Right hindlimb (tissue), 1 donor: ENCODE measurements around the gene AKR1A1.
"Not testable (repeated sequence)": the region's sequence is repeated elsewhere in the genome, so short reads cannot be mapped to it uniquely, and the experiment has no call there.

Source experiments
- DNase-seq: peaks from one replicate; pipeline ENCODE4 v3.0.0-alpha.2; 2018

Gene AKR1A1

DNA sequence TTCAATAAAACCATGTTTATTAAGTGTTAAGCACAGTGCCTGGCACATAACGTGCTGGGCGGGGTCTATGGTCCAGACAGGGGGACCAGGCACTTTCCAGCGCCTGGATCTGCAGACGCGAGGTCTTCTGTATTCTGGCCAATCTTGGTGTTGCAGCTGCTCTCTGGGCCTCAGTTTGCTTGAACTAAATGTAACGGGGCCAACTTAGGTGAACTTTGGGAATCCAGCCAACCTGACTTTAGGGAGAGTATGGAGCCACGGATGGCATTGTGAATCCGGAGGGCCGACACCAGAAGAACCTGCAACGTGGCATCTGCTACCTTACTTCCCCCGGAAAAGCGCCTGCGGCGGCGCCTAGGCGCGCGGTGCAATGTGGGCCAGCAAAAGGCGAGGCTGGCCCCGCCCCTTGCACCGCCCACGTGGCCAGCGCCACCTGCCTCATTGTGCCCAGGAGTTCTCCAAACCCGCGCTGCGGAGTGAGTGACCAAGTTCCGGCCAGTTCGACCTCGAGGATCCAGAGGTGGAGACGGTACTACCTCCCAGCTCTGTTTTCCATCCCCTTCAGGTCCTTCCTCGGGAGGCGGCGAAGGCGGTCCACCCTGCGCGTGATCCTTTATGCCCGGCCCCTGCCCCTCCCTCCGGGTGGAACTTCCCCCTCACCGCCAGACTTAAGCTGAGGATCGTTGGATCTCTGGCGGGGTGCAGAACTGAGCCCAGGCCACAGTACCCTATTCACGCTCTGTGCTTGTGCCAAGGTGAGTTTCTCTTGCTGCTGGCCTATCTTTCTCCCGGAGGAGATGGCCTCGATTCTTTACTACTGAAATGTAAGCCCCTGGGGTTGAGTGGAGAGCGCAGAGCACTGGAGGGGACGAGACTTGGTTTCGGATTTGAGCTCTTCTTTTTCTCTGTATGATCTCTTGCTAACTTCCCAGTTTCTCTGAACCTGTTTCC, at the start of gene AKR1A1:
Gene AKR1A1, plus strand, starts transcription at position 426 of the 951 bp plus-strand sequence. CDS start 10,969 bp downstream, outside the sequence.
- peak; percentile 93 for DNase-seq

DNA sequence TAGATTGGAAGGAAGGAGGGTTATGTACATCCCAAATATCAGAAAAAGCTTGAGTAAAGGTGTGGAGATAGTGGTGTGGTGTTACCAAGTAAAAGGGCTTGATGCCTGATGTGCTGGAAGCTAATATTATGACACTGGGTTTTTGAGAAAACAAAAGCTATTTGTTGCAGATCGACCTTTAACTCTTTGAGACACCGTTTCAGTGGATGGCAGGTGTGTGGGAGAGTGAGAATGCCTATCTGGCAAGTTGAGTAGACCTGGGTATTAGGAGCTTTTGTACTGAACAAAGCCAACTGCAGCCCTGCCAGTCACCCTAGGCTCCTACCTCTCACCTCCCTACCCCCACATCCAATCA, 49.1 kb upstream of the AKR1A1 start:
- DNase-seq = no peak

DNA sequence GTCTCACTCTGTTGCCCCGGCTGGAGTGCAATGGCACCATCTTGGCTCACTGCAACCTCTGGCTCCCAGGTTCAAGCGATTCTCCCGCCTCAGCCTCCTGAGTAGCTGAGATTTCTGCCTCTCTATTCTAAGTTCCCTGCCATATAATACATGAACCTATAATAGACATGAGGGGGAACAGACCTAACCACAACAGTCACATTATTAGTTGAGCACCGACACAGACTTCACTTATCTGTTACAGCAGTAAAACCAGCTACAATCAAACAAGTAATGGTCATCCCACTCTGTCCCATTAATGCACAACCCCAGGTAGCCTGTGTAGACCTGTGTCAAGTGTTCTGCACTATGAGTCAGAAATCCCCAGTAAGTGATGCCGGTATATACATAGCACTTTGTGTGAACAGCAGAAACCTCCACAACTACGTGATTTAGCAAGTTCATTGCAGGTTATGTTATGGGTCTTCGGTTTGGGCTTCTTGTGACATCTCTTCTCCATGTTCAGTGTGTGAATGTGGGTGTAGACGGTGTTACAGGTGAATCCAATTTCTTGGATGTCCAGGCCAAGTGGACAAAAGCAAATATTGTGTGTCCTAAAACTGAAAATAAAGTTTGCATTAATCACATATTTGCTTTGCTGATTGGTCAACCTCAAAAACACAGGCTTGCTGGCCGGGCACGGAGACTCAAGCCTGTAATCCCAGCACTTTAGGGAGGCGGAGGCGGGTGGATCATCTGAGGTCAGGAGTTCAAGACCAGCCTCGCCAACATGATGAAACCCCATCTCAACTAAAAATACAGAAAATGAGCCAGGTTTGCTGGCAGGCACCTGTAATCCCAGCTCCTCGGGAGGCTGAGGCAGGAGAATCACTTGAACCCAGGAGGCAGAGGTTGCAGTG, 46.9 kb upstream of the AKR1A1 start:
- DNase-seq = no peak

DNA sequence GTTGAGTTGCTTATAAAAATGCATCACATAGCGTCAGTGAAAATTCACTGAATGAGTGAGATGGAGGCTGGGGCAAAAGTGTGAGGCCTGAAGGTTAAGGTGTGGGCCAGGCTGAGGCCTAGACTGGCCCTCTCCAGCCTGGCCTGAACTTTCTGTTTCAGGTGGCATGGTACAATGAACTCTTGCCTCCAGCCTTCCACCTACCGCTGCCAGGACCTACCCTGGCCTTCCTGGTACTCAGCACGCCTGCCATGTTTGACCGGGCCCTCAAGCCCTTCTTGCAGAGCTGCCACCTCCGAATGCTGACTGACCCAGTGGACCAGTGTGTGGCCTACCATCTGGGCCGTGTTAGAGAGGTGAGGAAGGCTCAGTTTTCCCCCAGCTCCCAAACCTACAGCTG, 43.4 kb upstream of the AKR1A1 start:
- DNase-seq = no peak

DNA sequence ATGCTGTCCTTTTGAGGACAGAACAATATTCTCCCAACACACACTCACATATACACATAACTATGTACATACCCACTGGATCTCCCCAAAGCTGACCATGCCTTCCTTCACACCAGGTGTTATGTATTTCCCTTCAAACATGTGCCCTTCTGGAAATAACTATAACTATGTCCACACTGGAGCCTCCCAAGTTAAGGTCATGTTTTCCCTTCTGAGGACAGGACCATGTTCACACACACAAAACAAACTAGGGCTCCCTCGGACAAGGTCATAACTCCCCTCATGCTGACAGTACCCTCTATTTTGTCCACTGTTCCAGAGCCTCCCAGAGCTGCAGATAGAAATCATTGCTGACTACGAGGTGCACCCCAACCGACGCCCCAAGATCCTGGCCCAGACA, 42.7 kb upstream of the AKR1A1 start:
- no peak for DNase-seq

DNA sequence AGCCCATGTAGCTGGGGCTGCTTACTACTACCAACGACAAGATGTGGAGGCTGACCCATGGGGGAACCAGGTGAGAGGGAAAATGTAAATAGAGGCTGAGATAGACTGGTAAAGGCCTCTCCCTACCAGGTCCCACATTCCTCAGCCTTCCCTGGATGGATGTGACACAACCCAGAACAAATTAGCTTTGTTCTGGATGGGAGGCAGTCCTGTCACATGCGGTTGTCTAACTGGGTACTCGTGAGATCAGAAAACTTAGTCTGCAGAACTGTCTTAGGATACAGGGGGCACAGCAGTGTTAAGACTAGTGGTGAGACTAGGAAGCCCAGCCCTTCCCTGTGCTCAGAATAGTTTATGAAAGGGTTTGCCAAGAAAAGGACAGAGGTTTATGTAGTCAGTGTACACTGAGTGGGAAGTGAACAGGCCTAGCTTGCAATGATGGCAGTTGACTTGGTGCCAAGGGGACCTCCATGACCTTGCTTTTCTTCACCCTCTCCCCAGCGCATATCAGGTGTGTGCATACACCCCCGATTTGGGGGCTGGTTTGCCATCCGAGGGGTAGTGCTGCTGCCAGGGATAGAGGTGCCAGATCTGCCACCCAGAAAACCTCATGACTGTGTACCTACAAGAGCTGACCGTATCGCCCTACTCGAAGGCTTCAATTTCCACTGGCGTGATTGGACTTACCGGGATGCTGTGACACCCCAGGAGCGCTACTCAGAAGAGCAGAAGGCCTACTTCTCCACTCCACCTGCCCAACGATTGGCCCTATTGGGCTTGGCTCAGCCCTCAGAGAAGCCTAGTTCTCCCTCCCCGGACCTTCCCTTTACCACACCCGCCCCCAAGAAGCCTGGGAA, 42.1 kb upstream of the AKR1A1 start:
- no peak for DNase-seq

DNA sequence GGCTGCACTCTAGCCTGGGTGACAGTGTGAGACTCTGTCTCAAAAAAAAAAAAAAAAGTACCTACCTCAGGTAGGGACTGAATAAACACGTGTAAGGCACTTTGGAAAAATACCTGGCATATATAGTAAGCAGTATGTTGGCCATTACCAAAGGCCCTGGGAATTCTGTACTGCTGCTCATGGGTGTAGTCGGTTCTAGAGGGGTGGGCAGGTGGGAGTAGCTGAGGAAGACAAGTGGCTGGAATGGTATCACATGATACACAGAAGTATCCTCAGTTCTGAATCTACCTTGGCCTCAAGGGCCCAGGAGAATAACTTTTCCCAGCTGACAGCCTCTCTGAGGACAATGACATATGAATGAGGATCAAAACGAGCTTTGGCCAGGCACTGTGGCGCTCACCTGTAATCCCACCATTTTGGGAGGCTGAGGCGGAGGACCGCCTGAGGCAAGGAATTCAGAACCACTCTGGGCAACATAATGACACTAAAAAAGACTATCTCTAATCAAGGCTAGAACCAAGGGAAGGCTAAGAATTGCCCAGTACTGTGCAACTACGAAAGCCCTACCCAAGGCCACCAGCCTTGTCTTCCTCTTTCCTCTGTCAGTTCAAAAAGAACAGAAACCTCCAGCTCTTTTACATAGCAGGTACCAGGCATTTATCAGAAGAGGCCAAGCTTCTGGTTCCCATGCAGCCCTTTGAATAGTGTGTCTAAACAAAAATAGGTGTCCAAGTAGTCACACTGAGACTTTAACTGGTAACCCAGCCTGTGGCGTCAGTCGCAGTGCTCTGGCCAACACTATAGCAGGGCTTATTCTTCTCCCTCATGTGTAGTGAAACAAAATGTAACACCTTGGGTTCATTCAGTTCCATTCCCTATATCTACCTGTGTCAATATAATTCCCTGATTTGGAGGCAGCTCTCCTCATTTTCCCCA, 40.3 kb upstream of the AKR1A1 start:
- DNase-seq = no peak

DNA sequence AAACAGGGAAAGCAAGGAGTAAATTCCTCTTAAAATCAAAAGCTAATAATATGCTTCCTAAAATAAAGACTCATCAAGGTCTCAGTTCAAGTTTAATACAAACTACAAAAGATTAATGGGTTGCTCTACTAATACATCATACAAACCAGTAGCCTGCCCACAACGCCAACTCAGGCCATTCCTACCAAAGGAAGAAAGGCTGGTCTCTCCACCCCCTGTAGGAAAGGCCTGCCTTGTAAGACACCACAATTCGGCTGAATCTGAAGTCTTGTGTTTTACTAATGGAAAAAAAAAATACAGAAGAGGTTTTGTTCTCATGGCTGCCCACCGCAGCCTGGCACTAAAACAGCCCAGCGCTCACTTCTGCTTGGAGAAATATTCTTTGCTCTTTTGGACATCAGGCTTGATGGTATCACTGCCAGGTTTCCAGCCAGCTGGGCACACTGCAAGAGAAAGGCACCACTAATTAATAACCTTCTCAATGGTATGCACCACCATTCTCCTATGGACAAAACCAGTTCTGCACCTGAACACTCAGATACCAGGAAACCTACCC, 39.6 kb upstream of the AKR1A1 start:
- no peak for DNase-seq

DNA sequence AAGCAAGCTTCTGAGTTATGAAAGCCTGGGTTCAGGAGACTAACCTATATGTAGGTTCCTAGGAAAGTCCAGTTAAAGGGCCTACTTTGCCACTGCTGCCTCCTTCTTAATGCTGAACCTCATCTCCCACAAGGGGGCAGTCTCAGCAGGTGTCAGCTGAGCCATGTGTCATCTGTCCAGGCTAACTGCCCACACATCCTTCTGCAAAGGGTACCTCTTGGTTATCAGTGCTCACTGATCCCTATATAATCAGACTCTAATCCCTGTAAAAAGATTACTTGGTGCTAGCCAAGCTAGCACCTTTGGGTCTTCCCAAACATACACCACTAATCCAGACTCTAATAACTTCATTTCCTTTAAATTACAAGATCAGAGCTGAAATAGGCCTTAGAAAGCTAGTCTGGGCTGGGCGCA, 38.0 kb upstream of the AKR1A1 start:
- no peak for DNase-seq

DNA sequence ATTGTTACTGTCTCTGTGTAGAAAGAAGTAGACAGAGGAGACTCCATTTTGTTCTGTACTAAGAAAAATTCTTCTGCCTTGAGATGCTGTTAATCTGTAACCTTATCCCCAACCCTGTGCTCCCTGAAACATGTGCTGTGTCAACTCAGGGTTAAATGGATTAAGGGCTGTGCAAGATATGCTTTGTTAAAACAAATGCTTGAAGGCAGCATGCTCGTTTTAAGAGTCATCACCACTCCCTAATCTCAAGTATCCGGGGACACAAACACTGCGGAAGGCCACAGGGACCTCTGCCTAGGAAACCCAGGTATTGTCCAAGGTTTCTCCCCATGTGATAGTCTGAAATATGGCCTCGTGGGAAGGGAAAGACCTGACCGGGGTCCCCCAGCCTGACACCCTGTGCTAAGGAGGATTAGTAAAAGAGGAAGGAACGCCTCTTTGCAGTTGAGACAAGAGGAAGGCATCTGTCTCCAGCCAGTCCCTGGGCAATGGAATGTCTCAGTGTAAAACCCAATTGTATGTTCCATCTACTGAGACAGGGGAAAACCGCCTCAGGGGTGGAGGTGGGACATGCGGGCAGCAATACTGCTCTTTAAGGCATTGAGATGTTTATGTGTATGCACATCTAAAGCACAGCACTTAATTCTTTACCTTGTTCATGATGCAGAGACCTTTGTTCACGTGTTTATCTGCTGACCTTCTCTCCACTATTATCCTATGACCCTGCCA, 36.9 kb upstream of the AKR1A1 start:
- DNase-seq = not testable (repeated sequence)

DNA sequence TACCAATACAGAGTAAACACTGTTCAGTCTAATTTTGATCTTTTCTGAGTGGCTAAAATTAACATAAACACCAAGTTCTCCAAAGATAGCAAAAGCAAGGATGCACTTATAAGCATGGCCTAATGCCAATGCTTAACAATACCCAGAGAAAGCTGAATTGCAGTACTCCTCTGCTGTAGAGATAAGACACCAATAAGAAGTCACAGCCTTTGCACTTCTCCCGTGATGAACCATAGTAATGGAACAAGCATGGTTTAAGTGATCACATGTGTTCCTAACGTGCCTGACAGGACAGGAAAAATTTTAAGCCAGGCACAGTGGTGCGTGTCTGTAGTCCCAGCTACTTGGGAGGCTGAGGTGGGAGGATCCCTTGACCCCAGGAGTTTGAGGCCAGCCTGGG, 34.6 kb upstream of the AKR1A1 start:
- DNase-seq = no peak

DNA sequence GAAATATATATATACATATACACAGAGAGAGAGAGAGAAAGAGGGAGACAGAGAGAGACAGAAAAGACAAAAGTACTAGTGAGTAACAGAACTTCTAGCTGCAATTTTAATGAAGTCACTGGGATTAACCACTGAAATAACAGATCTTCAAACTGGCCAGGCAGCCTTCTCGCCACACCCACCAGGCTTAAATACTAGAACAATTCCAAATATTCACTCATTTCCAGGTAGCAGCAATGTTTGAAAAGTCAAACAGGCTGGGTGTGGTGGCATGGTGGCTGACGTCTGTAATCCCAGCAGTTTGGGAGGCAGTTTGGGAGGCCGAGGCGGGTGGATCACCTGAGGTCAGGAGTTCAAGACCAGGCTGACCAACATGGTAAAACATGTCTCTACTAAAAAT, 34.2 kb upstream of the AKR1A1 start:
- no peak for DNase-seq

DNA sequence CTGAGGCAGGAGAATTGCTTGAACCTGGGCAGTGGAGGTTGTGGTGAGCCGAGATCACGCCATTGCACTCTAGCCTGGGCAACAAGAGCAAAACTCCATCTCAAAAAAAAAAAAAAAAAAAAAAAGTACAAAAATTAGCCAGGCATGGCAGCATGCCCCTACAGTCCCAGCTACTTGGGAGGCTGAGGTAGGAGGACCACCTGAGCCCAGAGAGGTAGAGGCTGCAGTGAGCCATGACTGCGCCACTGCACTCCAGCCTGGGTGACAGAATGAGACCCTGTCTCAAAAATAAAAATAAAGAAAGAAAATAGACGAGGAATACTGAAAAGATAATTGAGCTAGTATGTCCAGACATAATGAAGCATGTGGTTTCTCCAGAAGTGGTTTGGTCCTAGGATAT, 32.3 kb upstream of the AKR1A1 start:
- not testable (repeated sequence) for DNase-seq

DNA sequence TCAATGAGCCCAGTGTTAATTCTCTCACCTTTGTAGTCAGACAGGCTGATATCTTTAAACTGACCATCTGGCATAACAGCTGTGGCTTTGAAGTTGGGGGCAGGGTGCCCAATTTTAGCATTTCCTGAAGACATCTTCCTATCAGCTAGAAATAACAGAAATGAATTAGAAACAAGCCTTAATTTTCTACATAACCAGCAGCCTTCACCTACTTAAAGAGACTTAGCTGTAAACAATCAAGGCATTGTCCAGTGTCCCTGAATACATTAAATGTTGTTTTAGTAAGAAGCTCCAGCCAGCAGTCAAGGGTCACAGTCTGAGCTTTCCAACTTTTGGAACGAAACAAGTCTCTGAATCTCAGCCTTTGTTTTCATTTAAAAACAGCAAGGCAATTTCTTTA, 31.7 kb upstream of the AKR1A1 start:
- DNase-seq = no peak

DNA sequence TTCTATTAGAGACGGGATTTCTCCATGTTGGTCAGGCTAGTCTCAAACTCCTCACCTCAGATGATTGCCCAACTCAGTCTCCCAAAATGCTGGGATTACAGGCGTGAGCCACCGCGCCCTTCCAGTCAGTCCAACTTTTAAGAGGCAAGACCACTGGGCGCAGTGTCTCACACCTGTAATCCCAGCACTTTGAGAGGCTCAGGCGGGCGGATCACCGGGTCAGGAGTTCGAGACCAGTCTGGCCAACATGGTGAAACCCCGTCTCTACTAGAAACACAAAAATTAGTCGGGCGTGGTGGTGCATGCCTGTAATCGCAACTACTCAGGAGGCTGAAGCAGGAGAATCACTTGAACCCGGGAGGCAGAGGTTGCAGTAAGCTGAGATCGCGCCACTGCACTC, 30.9 kb upstream of the AKR1A1 start:
- not testable (repeated sequence) for DNase-seq

DNA sequence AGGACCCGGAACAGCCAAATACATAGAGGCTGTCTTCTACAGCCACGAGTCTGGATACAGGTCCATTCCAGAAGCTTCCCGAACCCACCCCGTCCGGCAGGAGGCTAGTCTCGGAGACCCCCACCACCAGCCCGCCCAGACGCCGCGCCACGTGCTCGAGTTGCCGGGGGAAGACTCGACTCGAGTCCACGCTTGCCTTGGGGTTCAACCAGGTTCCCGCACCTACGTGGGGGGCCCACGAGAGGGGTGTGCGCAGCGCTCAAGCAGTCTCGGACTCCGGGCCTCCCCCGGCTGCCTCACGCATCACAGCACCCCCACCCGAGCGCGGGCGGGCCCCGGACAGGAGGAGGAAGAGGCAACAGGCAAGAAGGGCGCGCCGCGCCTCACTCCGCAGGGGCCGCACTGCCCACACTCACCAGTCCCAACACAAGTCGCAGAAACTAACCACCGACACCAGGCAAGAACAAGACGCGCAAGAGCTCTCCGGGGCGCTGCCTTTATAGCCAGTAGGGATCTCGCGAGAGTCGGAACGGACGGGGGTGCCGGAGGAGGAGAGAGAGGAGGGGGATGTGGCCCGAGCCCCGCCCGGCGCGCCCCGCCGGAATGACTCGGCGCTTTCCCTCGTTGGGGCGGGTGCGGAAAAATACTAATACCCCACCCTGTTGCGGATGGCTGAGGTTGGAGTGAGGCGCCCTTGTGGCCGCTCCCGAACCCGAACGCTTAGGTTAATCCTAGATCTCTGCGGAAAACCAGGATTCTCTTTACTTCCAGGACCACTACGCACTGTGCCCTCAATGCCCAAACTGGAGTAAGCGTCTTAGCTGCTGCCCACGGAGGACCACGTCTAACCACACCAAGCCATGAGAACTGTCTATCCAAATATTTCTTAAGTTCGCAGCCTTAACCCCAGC, 29.0 kb upstream of the AKR1A1 start, which contains the start of gene PRDX1:
Gene PRDX1, minus strand, starts transcription at position 472 of the 911 bp plus-strand sequence. CDS start 2,841 bp downstream, outside the sequence.
- peak; percentile 97 for DNase-seq

DNA sequence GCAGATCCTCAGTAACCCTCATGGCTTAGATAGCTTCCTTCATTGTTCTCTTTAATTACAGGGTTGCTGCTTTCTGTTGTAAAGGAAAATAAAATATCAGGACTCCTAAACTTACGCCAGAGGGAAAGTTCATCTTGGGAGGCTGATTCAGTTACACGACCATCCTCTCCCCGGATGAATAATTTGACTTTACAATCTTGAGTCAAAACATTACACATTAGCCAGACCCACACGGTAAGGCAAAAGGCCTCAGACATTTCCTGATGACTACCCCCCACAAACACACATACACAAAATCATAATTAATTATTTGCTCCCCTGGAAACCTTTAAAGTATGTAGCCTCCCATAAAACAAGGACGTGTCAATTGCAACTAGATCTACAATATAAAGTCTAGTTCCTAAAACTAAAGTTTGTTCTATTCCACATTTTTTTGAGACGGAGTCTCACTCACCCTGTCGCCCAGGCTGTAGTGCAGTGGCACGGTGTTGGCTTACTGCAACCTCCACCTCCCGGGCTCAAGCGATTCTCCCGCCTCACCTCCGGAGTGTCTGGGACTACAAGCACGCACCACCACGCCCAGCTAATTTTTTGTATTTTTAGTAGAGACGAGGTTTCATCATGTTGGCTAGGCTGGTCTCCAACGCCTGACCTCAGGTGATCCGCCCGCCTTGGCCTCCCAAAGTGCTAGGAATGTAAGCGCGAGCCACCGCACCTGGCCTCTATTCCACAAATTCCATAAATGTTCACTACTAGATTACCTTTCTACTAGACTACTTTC, 28.1 kb upstream of the AKR1A1 start:
- no peak for DNase-seq

DNA sequence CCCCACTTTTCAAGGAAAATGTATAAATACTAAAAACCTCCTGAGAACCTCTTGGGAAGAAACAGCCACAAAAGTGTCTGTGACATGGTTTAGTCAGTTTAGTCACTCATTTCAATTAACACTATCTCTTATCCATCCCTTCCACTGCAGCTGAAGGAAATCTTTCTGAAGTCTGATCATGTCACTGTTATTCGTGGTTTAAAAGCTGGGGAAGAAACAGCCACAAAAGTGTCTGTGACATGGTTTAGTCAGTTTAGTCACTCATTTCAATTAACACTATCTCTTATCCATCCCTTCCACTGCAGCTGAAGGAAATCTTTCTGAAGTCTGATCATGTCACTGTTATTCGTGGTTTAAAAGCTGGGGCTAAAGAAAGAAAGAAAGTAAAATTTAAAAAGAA, 27.1 kb upstream of the AKR1A1 start:
- DNase-seq = not testable (repeated sequence)
